Parathyroid adenoma (tissue), 2 donors: Measurements from ENCODE around the gene UBE2C.
"Not testable (repeated sequence)": the region's sequence is repeated elsewhere in the genome, so short reads cannot be mapped to it uniquely, and the experiment has no call there.

Source experiments
- H2AFZ ChIP-seq: fragments of 300-600 bp; sonication (generic); one replicate; pipeline ENCODE4 v1.7.0; 2017; ENCODE audit warnings: antibody characterized with exemption, mild to moderate bottlenecking
- H3K27ac ChIP-seq: fragments of 300-600 bp; sonication (generic); one replicate; pipeline ENCODE4 v1.7.0; 2017
- H3K27me3 ChIP-seq: fragments of 300-600 bp; sonication (generic); one replicate; pipeline ENCODE4 v1.7.0; 2017; ENCODE audit warnings: low read length; ENCODE audit not compliant: control insufficient read depth, insufficient read depth
- H3K36me3 ChIP-seq: fragments of 300-600 bp; sonication (generic); one replicate; pipeline ENCODE4 v1.7.0; 2017; ENCODE audit warnings: low read length; ENCODE audit not compliant: control insufficient read depth, insufficient read depth
- H3K4me1 ChIP-seq: fragments of 300-600 bp; sonication (generic); one replicate; pipeline ENCODE4 v1.7.0; 2017; ENCODE audit warnings: control low read depth
- H3K4me2 ChIP-seq: fragments of 300-600 bp; sonication (generic); one replicate; pipeline ENCODE4 v1.7.0; 2017; ENCODE audit warnings: low read length
- H3K4me3 ChIP-seq: fragments of 300-600 bp; sonication (generic); one replicate; pipeline ENCODE4 v1.7.0; 2017; ENCODE audit warnings: low read depth, low read length
- H3K79me2 ChIP-seq: fragments of 300-600 bp; sonication (generic); one replicate; pipeline ENCODE4 v1.7.0; 2017; ENCODE audit warnings: control low read depth
- H3K9ac ChIP-seq: fragments of 300-600 bp; sonication (generic); one replicate; pipeline ENCODE4 v1.7.0; 2017; ENCODE audit warnings: mild to moderate bottlenecking
- H3K9me3 ChIP-seq: fragments of 300-600 bp; sonication (generic); one replicate; pipeline ENCODE4 v1.7.0; 2017; ENCODE audit warnings: low read length; ENCODE audit not compliant: control insufficient read depth
- CTCF ChIP-seq: fragments of 300-600 bp; sonication (generic); IDR thresholded peaks from one replicate; pipeline ENCODE4 v1.7.0; 2017; ENCODE audit warnings: antibody characterized with exemption, mild to moderate bottlenecking
- donor health status: primary hyperparathyroidism.

UBE2C gene

GRCh38 chr20:45826381-45827019, 14.1 kb downstream of the UBE2C start:
- Histone ChIP-seq H3K4me1 (peaks cover 13% of the 10 kb centered on the region), H3K79me2 (no peaks in the 10 kb centered on the region), H3K4me3 (no peak overlapping the region), H2AFZ (peak overlapping the region; percentile 9), H3K4me2 (no peak overlapping the region), H3K9ac (no peak overlapping the region), H3K27ac (peak overlapping the region; percentile 13), H3K27me3 (no peaks in the 10 kb centered on the region), H3K36me3 (no peaks in the 10 kb centered on the region), H3K9me3 (no peaks in the 10 kb centered on the region)
- TF ChIP-seq CTCF = no peak

DNA sequence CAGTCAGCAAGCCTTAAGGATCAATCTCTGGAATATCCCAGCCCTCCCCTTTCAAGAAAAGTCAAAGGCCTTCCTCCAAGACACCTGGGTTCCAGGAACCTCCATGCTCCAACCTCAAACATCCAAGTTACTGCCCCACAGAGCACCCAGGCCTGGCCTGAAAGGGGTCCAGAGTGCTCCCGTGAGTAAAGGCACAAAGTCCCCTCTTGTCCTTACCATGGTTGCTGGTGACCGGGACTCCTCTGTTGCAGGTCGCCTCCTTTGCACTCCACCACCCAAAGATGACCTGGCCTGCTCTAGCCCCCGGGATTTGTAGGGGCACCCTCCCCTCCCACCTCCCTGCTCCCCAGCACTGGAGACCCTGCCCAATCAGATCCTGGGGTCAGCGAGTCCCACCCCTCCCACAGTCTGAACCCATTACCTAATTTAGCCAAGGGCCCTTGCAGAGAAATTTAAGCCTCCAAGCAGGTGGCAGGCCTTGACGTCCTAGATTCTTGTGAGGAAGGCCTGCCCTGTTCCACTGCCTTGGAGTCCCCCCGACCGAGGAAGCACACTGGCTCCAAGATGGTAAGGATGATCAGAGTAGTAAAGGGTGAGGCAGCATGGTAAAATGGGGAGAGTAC, 14.7 kb downstream of the UBE2C start, which contains the start of gene TNNC2:
TNNC2 (minus strand) TSS at position 283 of the 623 bp plus-strand sequence; CDS start at position 219, 64 bp downstream.
- H3K9ac ChIP-seq = no peak within 1 kb of the TSS
- H3K27me3 ChIP-seq = no peaks in the 10 kb centered on the region
- peaks cover 13% of the 10 kb centered on the region for H3K4me1 ChIP-seq
- no peaks in the 10 kb centered on the region for H3K9me3 ChIP-seq
- no peak within 1 kb of the TSS for H3K4me2 ChIP-seq
- no peak for TF ChIP-seq CTCF
- H3K27ac ChIP-seq = peak within 1 kb of the TSS; percentile 67
- no peaks in the 10 kb centered on the region for H3K36me3 ChIP-seq
- H2AFZ ChIP-seq = peak within 1 kb of the TSS; percentile 9
- no peaks in the 10 kb centered on the region for H3K79me2 ChIP-seq
- H3K4me3 ChIP-seq = no peak within 1 kb of the TSS

DNA sequence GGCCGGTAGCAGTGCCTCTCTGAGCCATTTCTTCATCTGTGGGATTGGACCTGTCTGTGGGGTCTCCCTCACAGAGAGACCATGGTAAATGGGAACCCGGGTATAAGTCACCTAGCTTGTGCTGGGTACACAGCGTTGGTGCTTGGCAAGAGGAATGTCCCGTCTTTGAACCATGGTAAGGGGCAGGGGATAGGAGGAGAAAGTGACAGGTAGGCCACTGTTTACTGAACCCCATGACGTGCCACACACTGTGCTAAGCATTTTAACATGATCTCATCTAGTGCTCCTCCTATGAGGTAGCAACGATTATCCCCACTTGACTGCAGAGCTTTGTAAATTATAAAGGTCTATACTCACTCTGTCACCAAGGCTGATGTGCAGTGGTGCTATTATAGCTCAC, 15.3 kb downstream of the UBE2C start:
- Histone ChIP-seq H3K27ac (no peak overlapping the region), H3K27me3 (no peaks in the 10 kb centered on the region), H3K9ac (no peak overlapping the region), H3K4me1 (peaks cover 13% of the 10 kb centered on the region), H3K4me3 (no peak overlapping the region), H3K4me2 (no peak overlapping the region), H3K36me3 (no peaks in the 10 kb centered on the region), H3K9me3 (no peaks in the 10 kb centered on the region), H3K79me2 (no peaks in the 10 kb centered on the region), H2AFZ (no peak overlapping the region)
- no peak for TF ChIP-seq CTCF

DNA sequence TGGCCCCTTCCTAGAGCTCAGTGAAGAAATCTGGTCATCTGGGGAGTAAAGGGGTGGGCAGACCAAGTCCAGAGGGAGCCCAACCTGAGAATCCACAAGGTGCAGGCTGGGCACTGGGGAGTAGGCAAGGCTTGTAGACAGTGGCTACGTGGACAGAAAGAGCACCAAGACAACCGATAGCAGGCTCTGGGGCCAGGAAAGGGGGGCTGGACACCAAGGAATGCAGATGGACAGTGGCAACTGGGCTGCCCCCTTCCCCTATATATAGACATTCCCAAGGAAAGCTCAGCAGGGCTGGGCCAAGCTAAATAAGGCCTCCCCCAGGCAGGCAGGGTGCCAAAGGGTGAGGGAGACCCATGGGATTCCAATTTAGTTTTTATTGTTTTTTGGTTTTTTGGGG, 16.1 kb downstream of the UBE2C start:
- Histone ChIP-seq H3K9me3 (no peaks in the 10 kb centered on the region), H3K79me2 (no peaks in the 10 kb centered on the region), H3K9ac (no peak overlapping the region), H3K36me3 (no peaks in the 10 kb centered on the region), H3K27ac (peak overlapping the region; percentile 67), H3K27me3 (no peaks in the 10 kb centered on the region), H3K4me3 (no peak overlapping the region), H2AFZ (peak overlapping the region; percentile 63), H3K4me2 (no peak overlapping the region), H3K4me1 (peaks cover 18% of the 10 kb centered on the region)
- TF ChIP-seq CTCF = no peak

GRCh38 chr20:45829673-45830106, 17.2 kb downstream of the UBE2C start:
- not testable (repeated sequence) for H3K27ac ChIP-seq, H3K27me3 ChIP-seq, H2AFZ ChIP-seq, H3K9ac ChIP-seq, H3K4me3 ChIP-seq, H3K9me3 ChIP-seq, H3K79me2 ChIP-seq, H3K4me2 ChIP-seq, H3K36me3 ChIP-seq
- peaks cover 14% of the 10 kb centered on the region for H3K4me1 ChIP-seq
